ENCODE measurements around the gene NTSR1.

DNA sequence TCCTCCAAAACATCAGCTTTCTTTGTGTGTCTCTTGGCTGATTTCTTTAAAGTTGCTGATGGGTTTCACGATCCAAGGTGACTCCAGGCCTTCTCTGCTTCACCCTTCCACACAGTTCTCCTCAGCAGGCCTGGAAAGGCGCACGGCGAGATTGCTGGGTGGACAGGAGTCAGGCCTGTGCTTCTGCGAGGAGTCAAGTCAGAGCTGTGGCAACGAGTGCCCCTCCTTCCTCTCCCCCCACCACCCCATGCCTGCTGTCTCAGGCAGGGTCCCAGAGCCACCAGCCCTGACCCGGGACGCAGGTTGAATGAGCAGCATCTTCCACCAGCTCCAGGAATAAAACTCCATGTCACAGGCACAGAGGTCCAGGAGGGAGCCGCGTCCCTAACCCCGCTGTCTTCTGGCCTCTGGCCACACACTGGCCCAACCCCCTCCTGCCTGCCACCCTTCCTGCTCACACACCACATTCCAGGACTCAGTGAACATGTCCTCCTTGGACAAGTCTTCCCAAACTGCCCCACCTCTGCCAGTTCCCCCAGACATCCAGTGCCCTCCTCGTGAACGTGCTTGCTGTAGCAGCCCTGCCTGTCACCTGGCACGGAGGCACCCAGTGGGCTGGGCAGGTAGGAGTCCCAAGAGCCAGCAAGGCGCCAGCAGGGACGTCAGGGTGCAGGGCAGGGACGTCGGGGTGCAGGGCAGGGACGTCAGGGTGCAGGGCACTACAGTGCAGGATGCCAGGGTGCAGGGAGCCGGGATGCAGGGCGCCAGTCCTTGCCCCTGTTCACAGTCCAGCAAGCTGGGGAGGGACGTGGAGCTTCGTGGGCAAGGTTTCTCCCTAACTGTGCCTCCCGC, 7.2 kb upstream of the NTSR1 start:
- TF ChIP-seq POLR2A (IDR thresholded peaks at IDR 0.05): no peak
- TF ChIP-seq, protein P1, sequence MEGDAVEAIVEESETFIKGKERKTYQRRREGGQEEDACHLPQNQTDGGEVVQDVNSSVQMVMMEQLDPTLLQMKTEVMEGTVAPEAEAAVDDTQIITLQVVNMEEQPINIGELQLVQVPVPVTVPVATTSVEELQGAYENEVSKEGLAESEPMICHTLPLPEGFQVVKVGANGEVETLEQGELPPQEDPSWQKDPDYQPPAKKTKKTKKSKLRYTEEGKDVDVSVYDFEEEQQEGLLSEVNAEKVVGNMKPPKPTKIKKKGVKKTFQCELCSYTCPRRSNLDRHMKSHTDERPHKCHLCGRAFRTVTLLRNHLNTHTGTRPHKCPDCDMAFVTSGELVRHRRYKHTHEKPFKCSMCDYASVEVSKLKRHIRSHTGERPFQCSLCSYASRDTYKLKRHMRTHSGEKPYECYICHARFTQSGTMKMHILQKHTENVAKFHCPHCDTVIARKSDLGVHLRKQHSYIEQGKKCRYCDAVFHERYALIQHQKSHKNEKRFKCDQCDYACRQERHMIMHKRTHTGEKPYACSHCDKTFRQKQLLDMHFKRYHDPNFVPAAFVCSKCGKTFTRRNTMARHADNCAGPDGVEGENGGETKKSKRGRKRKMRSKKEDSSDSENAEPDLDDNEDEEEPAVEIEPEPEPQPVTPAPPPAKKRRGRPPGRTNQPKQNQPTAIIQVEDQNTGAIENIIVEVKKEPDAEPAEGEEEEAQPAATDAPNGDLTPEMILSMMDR (IDR thresholded peaks at IDR 0.05): no peak
